Sigmoid colon (tissue), 7 donors: ENCODE data around the gene TPGS1. TPM values are rescaled to one million over a fixed set of nuclear protein-coding genes. Genes with fewer than 3 reads are reported as not detected.

ENCODE experiments used
- DNase-seq: peaks from one replicate; pipeline ENCODE4 v3.0.0-alpha.2; 2019
- H3K27ac ChIP-seq, 4 donors: fragments of 200-600 bp; sonication (generic); one replicate each; pipeline ENCODE4 v1.5.1; 2016 to 2019; ENCODE audit warnings: mild to moderate bottlenecking in 1 of 4
- H3K27me3 ChIP-seq, 3 donors: fragments of 200-600 bp; sonication (generic); one replicate each; pipeline ENCODE4 v1.5.1; 2019; ENCODE audit warnings: mild to moderate bottlenecking in 1 of 3
- H3K36me3 ChIP-seq, 4 donors: fragments of 200-600 bp; sonication (generic); one replicate each; pipeline ENCODE4 v1.5.1; 2016 to 2019
- H3K4me1 ChIP-seq, 4 donors: fragments of 200-600 bp; sonication (generic); one replicate each; pipeline ENCODE4 v1.5.1; 2017 to 2019
- H3K4me3 ChIP-seq, 4 donors: fragments of 200-600 bp; sonication (generic); one replicate each; pipeline ENCODE4 v1.5.1; 2017 to 2019; ENCODE audit warnings: mild to moderate bottlenecking in 2 of 4, moderate library complexity in 1 of 4
- H3K9me3 ChIP-seq, 4 donors: fragments of 200-600 bp in 3 of 4; sonication (generic) in 3 of 4; one replicate each; pipeline versions ENCODE4 v1.5.1 to v1.6.1; 2013 to 2019
- EP300 ChIP-seq, 4 donors: sonication (generic); formaldehyde crosslinking; IDR thresholded peaks; one replicate each; pipeline ENCODE4 v1.6.1; 2017; ENCODE audit warnings: antibody characterized with exemption in 4 of 4
- POLR2A ChIP-seq, 2 donors: fragments of 450-650 bp; IDR thresholded peaks; one replicate each; pipeline ENCODE4 v1.6.1; 2016; ENCODE audit warnings: antibody characterized with exemption in 2 of 2, mild to moderate bottlenecking in 2 of 2, moderate library complexity in 2 of 2
- POLR2AphosphoS5 ChIP-seq, 4 donors: sonication (generic); formaldehyde crosslinking; IDR thresholded peaks; one replicate each; pipeline ENCODE4 v1.6.1; 2017; ENCODE audit warnings: antibody characterized with exemption in 4 of 4
- WGBS, 2 donors: extraction: QIAGEN DNeasy Blood & Tissue Kit; methylation state at CpG; one replicate each; pipeline ENCODE4 v1.1.7; 2013; 5-methylcytosine and 5-hydroxymethylcytosine counted together
- intact Hi-C: fragments of 100-400 bp; cut with DNase I; formaldehyde crosslinking; loops from one replicate; pipeline ENCODE4 v1.15.1; 2023
- polyA plus RNA-seq, 3 donors: library from polyadenylated mRNA; stranded (reverse); fragments of 200-250 nt; gene quantifications; one replicate each; pipeline ENCODE4 v1.2.3, GENCODE V29; 2013
- total RNA-seq, 4 donors: library from RNA; depleted of rRNA; stranded (reverse); fragments of >200 nt; gene quantifications; one replicate each; pipeline ENCODE4 v1.1.0, GENCODE V29; 2016
- TF ChIP-seq, protein P1 (sequence below), 4 experiments: fragments of 450-650 bp in 3 of 4; fragments of 200-600 bp in 1 of 4; IDR thresholded peaks; one replicate each; pipeline ENCODE4 v1.5.1; 2016 to 2019; ENCODE audit warnings: antibody characterized with exemption in 4 of 4, mild to moderate bottlenecking in 3 of 4, moderate library complexity in 2 of 4
- donor health status: healthy with polysubstance abuse.
- donor health status: Bipolar disorder and iron deficiency.
- donor health status: healthy.

TPGS1 gene
- total and polyA plus RNA-seq, 7 donors, result 14.3 to 78.8 (median 36.3) TPM

DNA sequence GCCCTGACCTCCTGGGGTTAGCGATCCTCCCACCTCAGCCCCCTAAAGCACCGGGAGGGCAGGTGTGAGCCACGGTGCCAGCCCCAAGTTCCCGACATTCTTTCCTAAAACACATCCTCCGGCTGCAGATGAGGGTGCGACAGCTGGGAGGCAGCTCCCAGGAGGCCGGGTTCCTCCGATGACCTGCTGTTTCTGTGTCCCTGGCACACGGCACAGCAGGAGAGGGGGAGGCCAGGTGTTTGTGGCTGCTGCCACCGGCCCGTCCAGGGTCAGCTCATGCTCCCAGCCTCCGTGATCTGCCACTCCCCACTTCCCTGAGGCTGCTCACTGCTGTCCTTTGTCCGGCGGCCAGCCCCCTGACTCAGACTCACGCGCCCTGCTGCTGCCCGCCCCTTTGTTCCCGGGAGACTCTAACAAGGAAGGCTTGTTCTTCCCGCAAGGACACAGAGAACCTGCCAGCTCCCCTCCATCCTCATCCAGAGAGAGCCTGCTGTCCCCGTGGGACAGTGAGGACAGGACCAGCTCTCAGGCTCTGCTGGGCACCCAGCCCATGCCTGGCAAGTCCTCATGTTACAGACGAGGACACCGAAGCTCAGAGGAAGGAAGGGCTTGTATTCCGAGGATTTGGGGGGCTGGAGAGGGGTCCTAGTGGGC lies 21.6 kb upstream of the TPGS1 start:
- intact Hi-C loops, result loop anchor here (5.0 kb wide), 1 partner anchor 38 kb away; no protein-coding TSS in a partner anchor
- WGBS, 2 donors, result 9 to 30% methylated on average over 23 of the region's 23 CpGs
- TF ChIP-seq, protein P1, sequence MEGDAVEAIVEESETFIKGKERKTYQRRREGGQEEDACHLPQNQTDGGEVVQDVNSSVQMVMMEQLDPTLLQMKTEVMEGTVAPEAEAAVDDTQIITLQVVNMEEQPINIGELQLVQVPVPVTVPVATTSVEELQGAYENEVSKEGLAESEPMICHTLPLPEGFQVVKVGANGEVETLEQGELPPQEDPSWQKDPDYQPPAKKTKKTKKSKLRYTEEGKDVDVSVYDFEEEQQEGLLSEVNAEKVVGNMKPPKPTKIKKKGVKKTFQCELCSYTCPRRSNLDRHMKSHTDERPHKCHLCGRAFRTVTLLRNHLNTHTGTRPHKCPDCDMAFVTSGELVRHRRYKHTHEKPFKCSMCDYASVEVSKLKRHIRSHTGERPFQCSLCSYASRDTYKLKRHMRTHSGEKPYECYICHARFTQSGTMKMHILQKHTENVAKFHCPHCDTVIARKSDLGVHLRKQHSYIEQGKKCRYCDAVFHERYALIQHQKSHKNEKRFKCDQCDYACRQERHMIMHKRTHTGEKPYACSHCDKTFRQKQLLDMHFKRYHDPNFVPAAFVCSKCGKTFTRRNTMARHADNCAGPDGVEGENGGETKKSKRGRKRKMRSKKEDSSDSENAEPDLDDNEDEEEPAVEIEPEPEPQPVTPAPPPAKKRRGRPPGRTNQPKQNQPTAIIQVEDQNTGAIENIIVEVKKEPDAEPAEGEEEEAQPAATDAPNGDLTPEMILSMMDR (IDR thresholded peaks at IDR 0.05), result no peak
- peak in 3 of 4 donors; percentile 36 to 51 (median 41) for TF ChIP-seq POLR2AphosphoS5 (IDR thresholded peaks at IDR 0.05)
- TF ChIP-seq POLR2A (IDR thresholded peaks at IDR 0.05), result no peak
- TF ChIP-seq EP300 (IDR thresholded peaks at IDR 0.05), result no peak
- H3K9me3 ChIP-seq, result no peaks in the 10 kb centered on the region
- no peaks in the 10 kb centered on the region for H3K36me3 ChIP-seq
- peak overlapping the region in 3 of 4 donors; percentile 2 to 54 (median 50) for H3K27ac ChIP-seq
- H3K4me1 ChIP-seq, result peaks cover 0 to 16% (median 12%) of the 10 kb centered on the region in 4 donors
- H3K4me3 ChIP-seq, result no peak overlapping the region
- peak; percentile 94 for DNase-seq
- peaks cover 0 to 27% (median 17%) of the 10 kb centered on the region in 3 donors for H3K27me3 ChIP-seq

DNA sequence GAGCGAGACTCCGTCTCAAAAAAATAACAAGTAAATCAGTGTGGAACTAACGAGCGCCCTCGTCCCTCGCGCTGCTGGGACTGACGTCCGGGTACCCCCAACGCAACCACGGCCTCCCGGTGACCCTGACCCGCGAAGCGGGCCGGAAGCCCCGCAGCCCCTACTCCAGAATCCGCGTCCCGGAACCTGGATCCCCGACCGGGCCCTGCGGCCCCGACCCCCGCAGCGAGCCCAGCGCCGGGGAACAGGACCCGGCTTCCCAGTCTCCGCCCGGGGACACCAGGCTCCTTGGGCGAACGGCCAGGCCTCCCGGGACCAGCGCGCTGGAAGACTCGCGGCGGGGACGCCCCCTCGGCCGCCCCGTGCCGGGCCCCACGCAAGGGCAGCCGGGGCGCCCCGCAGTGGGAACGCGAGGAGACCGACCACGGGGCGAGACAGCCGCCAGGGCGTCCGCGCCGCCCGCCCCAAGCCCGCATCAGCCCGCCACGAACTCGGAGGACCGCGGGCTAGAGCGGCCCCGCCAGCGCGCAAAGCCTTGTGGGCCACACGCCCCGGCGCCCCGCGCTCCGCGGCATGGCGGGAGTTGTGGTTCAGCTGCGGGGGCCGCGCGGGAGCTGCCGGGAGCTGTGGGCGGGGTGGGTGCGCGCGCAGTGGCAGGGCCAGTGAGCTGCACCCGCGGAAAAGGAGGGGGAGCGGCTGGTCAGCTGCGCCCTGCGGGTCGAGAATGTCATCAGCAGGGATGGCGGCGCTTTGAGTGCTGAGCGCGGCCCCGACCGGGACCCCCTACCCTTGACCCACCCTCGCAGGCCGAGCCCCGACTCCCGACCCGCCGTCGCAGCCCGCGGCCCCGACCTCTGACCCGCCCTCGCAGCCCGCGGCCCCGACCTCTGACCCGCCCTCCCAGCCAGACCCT lies 18.5 kb upstream of the TPGS1 start:
- intact Hi-C loops, result loop anchor here (1.0 to 5.0 kb wide), 2 partner anchors 18 to 41 kb away; no protein-coding TSS in a partner anchor
- peaks cover 0 to 21% (median 17%) of the 10 kb centered on the region in 3 donors for H3K27me3 ChIP-seq
- DNase-seq, result peak; percentile 97
- 1% methylated on average over 114 of the region's 114 CpGs for WGBS, 2 donors
- peak overlapping the region; percentile 89 to 95 (median 92) for H3K27ac ChIP-seq
- no peaks in the 10 kb centered on the region for H3K36me3 ChIP-seq
- H3K4me3 ChIP-seq, result peak overlapping the region; percentile 82 to 89 (median 84)
- no peaks in the 10 kb centered on the region for H3K9me3 ChIP-seq
- peaks cover 0 to 16% (median 12%) of the 10 kb centered on the region in 4 donors for H3K4me1 ChIP-seq
- TF ChIP-seq POLR2A (IDR thresholded peaks at IDR 0.05), result peak; percentile 36 to 76
- TF ChIP-seq, protein P1 (IDR thresholded peaks at IDR 0.05), result no peak
- TF ChIP-seq EP300 (IDR thresholded peaks at IDR 0.05), result no peak
- TF ChIP-seq POLR2AphosphoS5 (IDR thresholded peaks at IDR 0.05), result peak; percentile 79 to 95 (median 88)

DNA sequence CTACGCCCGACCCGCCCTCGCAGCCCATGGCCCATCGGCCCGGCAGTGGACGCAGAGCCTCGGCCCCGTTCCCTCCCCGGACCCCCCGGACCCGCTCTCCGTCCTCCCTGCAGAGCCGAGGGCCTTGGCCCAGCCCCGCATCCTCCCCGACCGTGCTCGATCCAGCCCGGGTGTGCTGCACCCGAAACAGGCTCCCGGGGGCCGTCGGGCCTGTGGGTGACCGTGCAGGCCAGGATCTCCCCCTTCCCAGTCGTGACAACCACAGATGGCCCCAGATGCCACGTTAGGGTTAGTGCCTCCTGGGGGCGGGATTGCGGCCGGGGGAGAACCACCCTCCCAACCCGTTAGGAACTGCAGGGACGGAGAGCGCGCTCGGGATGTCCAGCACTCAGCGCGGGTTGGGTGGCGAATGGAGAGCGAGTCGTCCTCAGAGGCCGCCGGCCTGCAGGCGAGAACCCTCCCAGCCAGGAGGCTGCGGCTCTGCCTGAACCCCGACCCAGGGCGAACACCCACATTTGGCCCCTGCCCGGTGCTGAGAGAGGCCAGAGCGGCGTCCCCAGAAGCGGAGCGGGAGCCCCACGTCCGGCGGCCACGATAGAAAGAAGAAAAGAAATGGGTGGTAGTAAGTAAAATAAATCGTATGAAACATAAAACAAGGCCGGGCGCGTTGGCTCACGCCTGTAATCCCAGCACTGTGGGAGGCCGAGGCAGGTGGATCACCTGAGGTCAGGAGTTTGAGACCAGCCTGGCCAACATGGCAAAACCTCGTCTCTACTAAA lies 17.7 kb upstream of the TPGS1 start:
- intact Hi-C loops, result loop anchor here (1.0 to 5.0 kb wide), 2 partner anchors 17 to 42 kb away; no protein-coding TSS in a partner anchor

GRCh38 chr19:491146-491741 lies 16.1 kb upstream of the TPGS1 start:
- WGBS, 2 donors, result 32 to 69% methylated on average over 32 of the region's 32 CpGs
- Histone ChIP-seq H3K27me3 (peaks cover 7 to 22% (median 18%) of the 10 kb centered on the region in 3 donors), H3K27ac (no peak overlapping the region), H3K4me1 (peaks cover 0 to 18% (median 16%) of the 10 kb centered on the region in 4 donors), H3K36me3 (no peaks in the 10 kb centered on the region), H3K9me3 (no peaks in the 10 kb centered on the region), H3K4me3 (no peak overlapping the region)
- intact Hi-C loops, result no loop called here
- no peak for DNase-seq
- TF ChIP-seq POLR2A (IDR thresholded peaks at IDR 0.05) (no peak), POLR2AphosphoS5 (IDR thresholded peaks at IDR 0.05) (no peak), EP300 (IDR thresholded peaks at IDR 0.05) (no peak)
- TF ChIP-seq, protein P1 (IDR thresholded peaks at IDR 0.05), result no peak

More for the DNA sequence above, 17.7 kb upstream of the TPGS1 start:
- WGBS, 2 donors, result 27 to 39% methylated on average over 61 of the region's 61 CpGs
- TF ChIP-seq POLR2A (IDR thresholded peaks at IDR 0.05), result no peak
- H3K27ac ChIP-seq, result peak overlapping the region; percentile 89 to 95 (median 92)
- DNase-seq, result no peak
- H3K4me1 ChIP-seq, result peaks cover 0 to 16% (median 12%) of the 10 kb centered on the region in 4 donors
- peaks cover 0 to 20% (median 19%) of the 10 kb centered on the region in 3 donors for H3K27me3 ChIP-seq
- H3K4me3 ChIP-seq, result peak overlapping the region; percentile 82 to 89 (median 84)
- H3K36me3 ChIP-seq, result no peaks in the 10 kb centered on the region
- no peaks in the 10 kb centered on the region for H3K9me3 ChIP-seq
